SK-N-SH treated with all-trans-retinoic acid at 6 μM for 48 hours (cell line): ENCODE results near the gene SARS2.

Experiments
- ATAC-seq: fragments of 200-7000 bp; cut with Tn5 transposase; 3 replicates; pipeline ENCODE4 v1.9.1; 2020; ENCODE audit warnings: mild to moderate bottlenecking, moderate library complexity
- ARNTL ChIP-seq: fragments of 450-650 bp; formaldehyde crosslinking; IDR thresholded peaks from 2 replicates; pipeline ENCODE4 v1.5.0; 2020; ENCODE audit warnings: low read depth, mild to moderate bottlenecking, moderate library complexity, borderline replicate concordance
- BACH2 ChIP-seq: fragments of 250-450 bp; sonication (Bioruptor Pico); IDR thresholded peaks from 2 replicates; pipeline ENCODE4 v1.9.0; 2021; ENCODE audit warnings: mild to moderate bottlenecking, borderline replicate concordance
- CSDC2 ChIP-seq: fragments of 250-450 bp; sonication (Bioruptor Pico); IDR thresholded peaks from 2 replicates; pipeline ENCODE4 v1.5.0; 2020; ENCODE audit warnings: mild to moderate bottlenecking, moderate library complexity
- ESRRG ChIP-seq: fragments of 250-450 bp; sonication (Bioruptor Pico); IDR thresholded peaks from 2 replicates; pipeline ENCODE4 v1.6.1; 2021; ENCODE audit warnings: mild to moderate bottlenecking
- GLIS3 ChIP-seq: fragments of 250-450 bp; sonication (Bioruptor Pico); IDR thresholded peaks from 2 replicates; pipeline ENCODE4 v1.5.0; 2020; ENCODE audit warnings: mild to moderate bottlenecking, moderate library complexity
- ISL1 ChIP-seq: fragments of 250-450 bp; sonication (Bioruptor Pico); IDR thresholded peaks from 2 replicates; pipeline ENCODE4 v2.1.2; 2022; ENCODE audit warnings: mild to moderate bottlenecking, moderate library complexity
- OSR1 ChIP-seq: fragments of 250-450 bp; sonication (Bioruptor Pico); IDR thresholded peaks from 2 replicates; pipeline ENCODE4 v1.8.0; 2022; ENCODE audit warnings: moderate library complexity, mild to moderate bottlenecking, inconsistent platforms
- PPARA ChIP-seq: fragments of 250-450 bp; sonication (Bioruptor Pico); IDR thresholded peaks from 2 replicates; pipeline ENCODE4 v1.5.0; 2020; ENCODE audit warnings: mild to moderate bottlenecking, borderline replicate concordance
- RARB ChIP-seq: fragments of 250-450 bp; sonication (Bioruptor Pico); IDR thresholded peaks from 2 replicates; pipeline ENCODE4 v1.8.0; 2021; ENCODE audit warnings: mild to moderate bottlenecking, moderate library complexity
- SNAI2 ChIP-seq: fragments of 250-450 bp; sonication (Bioruptor Pico); IDR thresholded peaks from 2 replicates; pipeline ENCODE4 v1.5.0; 2020; ENCODE audit warnings: mild to moderate bottlenecking, moderate library complexity
- TCF4 ChIP-seq: fragments of 250-450 bp; sonication (Bioruptor Pico); IDR thresholded peaks from 2 replicates; pipeline ENCODE4 v1.8.0; 2021; ENCODE audit warnings: mild to moderate bottlenecking, moderate library complexity, borderline replicate concordance
- TOX ChIP-seq: fragments of 250-450 bp; sonication (Bioruptor Pico); IDR thresholded peaks from 2 replicates; pipeline ENCODE4 v1.8.0; 2021; ENCODE audit warnings: mild to moderate bottlenecking, moderate library complexity, borderline replicate concordance
- ZC3H10 ChIP-seq: fragments of 250-450 bp; sonication (Bioruptor Pico); IDR thresholded peaks from 2 replicates; pipeline ENCODE4 v1.5.1; 2021; ENCODE audit warnings: mild to moderate bottlenecking, moderate library complexity
- ZFP3 ChIP-seq: fragments of 250-450 bp; sonication (Bioruptor Pico); IDR thresholded peaks from 2 replicates; pipeline ENCODE4 v1.5.0; 2020; ENCODE audit warnings: mild to moderate bottlenecking, moderate library complexity
- ZNF565 ChIP-seq: fragments of 450-650 bp; formaldehyde crosslinking; conservative IDR thresholded peaks from 2 replicates; pipeline ENCODE4 v1.5.0; 2020; ENCODE audit warnings: low read depth, mild to moderate bottlenecking, moderate library complexity
- ZNF70 ChIP-seq: fragments of 450-650 bp; formaldehyde crosslinking; IDR thresholded peaks from 2 replicates; pipeline ENCODE4 v1.5.0; 2020; ENCODE audit warnings: mild to moderate bottlenecking, moderate library complexity
- ZNF8 ChIP-seq: fragments of 450-650 bp; formaldehyde crosslinking; IDR thresholded peaks from 2 replicates; pipeline ENCODE4 v1.5.0; 2020; ENCODE audit warnings: mild to moderate bottlenecking, moderate library complexity
- TF ChIP-seq, protein P1 (sequence below): fragments of 250-450 bp; sonication (Bioruptor Pico); IDR thresholded peaks from 2 replicates; pipeline ENCODE4 v1.5.0; 2020; ENCODE audit warnings: mild to moderate bottlenecking, moderate library complexity
- TF ChIP-seq, protein P2 (sequence below): fragments of 250-450 bp; sonication (Bioruptor Pico); IDR thresholded peaks from 2 replicates; pipeline ENCODE4 v1.5.1; 2021; ENCODE audit warnings: mild to moderate bottlenecking, moderate library complexity
- TF ChIP-seq, protein P3 (sequence below): fragments of 250-450 bp; sonication (Bioruptor Pico); IDR thresholded peaks from 2 replicates; pipeline ENCODE4 v1.8.0; 2021; ENCODE audit warnings: low read depth, mild to moderate bottlenecking, moderate library complexity, borderline replicate concordance
- TF ChIP-seq, protein P4 (sequence below): fragments of 250-450 bp; sonication (Bioruptor Pico); IDR thresholded peaks from 2 replicates; pipeline ENCODE4 v1.8.0; 2020; ENCODE audit warnings: mild to moderate bottlenecking, moderate library complexity, borderline replicate concordance

SARS2 gene

DNA sequence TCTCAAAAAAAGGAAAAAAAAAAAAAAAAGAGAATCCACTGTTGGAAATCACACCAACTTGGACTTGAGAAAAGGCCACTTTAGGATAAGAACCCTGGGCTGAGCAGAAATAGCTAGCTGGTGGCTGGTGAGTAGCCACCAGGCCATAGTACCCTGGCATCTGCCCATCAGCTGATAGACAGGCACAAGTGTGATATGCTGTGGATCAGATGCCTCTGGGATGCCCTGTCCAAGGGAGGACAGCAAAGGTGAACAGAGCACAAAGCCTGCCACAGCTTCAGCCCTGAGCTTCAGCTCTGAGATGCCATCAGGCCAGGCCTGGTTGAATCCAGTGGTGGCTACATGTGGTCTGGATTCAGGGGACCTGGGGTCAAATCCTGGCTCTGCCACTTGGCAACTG is 39.9 kb downstream of the SARS2 start:
- no peak for ATAC-seq
- TF ChIP-seq RARB (CRISPR knock-in tag) (no peak), CSDC2 (CRISPR knock-in tag) (no peak), ZFP3 (no peak), ISL1 (CRISPR knock-in tag) (no peak), OSR1 (CRISPR knock-in tag) (no peak)
- TF ChIP-seq, protein P1, sequence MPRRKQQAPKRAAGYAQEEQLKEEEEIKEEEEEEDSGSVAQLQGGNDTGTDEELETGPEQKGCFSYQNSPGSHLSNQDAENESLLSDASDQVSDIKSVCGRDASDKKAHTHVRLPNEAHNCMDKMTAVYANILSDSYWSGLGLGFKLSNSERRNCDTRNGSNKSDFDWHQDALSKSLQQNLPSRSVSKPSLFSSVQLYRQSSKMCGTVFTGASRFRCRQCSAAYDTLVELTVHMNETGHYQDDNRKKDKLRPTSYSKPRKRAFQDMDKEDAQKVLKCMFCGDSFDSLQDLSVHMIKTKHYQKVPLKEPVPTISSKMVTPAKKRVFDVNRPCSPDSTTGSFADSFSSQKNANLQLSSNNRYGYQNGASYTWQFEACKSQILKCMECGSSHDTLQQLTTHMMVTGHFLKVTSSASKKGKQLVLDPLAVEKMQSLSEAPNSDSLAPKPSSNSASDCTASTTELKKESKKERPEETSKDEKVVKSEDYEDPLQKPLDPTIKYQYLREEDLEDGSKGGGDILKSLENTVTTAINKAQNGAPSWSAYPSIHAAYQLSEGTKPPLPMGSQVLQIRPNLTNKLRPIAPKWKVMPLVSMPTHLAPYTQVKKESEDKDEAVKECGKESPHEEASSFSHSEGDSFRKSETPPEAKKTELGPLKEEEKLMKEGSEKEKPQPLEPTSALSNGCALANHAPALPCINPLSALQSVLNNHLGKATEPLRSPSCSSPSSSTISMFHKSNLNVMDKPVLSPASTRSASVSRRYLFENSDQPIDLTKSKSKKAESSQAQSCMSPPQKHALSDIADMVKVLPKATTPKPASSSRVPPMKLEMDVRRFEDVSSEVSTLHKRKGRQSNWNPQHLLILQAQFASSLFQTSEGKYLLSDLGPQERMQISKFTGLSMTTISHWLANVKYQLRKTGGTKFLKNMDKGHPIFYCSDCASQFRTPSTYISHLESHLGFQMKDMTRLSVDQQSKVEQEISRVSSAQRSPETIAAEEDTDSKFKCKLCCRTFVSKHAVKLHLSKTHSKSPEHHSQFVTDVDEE (CRISPR knock-in tag): no peak
- TF ChIP-seq, protein P2, sequence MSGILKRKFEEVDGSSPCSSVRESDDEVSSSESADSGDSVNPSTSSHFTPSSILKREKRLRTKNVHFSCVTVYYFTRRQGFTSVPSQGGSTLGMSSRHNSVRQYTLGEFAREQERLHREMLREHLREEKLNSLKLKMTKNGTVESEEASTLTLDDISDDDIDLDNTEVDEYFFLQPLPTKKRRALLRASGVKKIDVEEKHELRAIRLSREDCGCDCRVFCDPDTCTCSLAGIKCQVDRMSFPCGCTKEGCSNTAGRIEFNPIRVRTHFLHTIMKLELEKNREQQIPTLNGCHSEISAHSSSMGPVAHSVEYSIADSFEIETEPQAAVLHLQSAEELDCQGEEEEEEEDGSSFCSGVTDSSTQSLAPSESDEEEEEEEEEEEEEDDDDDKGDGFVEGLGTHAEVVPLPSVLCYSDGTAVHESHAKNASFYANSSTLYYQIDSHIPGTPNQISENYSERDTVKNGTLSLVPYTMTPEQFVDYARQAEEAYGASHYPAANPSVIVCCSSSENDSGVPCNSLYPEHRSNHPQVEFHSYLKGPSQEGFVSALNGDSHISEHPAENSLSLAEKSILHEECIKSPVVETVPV (CRISPR knock-in tag): no peak
- TF ChIP-seq, protein P3, sequence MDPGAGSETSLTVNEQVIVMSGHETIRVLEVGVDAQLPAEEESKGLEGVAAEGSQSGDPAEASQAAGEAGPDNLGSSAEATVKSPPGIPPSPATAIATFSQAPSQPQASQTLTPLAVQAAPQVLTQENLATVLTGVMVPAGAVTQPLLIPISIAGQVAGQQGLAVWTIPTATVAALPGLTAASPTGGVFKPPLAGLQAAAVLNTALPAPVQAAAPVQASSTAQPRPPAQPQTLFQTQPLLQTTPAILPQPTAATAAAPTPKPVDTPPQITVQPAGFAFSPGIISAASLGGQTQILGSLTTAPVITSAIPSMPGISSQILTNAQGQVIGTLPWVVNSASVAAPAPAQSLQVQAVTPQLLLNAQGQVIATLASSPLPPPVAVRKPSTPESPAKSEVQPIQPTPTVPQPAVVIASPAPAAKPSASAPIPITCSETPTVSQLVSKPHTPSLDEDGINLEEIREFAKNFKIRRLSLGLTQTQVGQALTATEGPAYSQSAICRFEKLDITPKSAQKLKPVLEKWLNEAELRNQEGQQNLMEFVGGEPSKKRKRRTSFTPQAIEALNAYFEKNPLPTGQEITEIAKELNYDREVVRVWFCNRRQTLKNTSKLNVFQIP: no peak

DNA sequence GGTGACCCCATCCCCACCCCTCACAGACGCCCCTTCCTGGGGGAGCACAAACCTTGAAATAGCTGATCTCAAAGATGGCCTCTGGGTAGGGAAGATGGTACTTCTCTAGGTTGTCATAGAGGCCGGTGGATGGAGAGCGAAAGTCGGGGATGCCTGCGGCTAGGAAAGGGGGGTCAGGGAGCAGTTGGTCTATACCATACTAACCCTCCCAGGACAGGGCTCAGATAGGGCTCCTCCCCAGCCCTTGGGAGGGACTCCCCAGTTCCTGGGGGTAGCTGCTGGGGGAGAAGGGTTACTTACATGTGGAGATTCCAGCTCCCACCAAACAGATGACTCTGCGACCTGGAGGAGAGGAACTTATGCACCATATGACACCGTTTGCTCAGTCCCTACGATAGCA is 40.8 kb downstream of the SARS2 start:
- ATAC-seq: no peak
- TF ChIP-seq ZNF70 (no peak), ZNF565 (CRISPR knock-in tag) (no peak), CSDC2 (CRISPR knock-in tag) (no peak), TOX (CRISPR knock-in tag) (no peak), ZNF8 (no peak), PPARA (CRISPR knock-in tag) (no peak), ARNTL (CRISPR knock-in tag) (no peak), BACH2 (CRISPR knock-in tag) (no peak), ESRRG (CRISPR knock-in tag) (no peak), OSR1 (CRISPR knock-in tag) (no peak), ZC3H10 (CRISPR knock-in tag) (no peak), TCF4 (no peak), ISL1 (CRISPR knock-in tag) (no peak), RARB (CRISPR knock-in tag) (no peak), SNAI2 (CRISPR knock-in tag) (no peak), GLIS3 (CRISPR knock-in tag) (no peak)
- TF ChIP-seq, protein P4, sequence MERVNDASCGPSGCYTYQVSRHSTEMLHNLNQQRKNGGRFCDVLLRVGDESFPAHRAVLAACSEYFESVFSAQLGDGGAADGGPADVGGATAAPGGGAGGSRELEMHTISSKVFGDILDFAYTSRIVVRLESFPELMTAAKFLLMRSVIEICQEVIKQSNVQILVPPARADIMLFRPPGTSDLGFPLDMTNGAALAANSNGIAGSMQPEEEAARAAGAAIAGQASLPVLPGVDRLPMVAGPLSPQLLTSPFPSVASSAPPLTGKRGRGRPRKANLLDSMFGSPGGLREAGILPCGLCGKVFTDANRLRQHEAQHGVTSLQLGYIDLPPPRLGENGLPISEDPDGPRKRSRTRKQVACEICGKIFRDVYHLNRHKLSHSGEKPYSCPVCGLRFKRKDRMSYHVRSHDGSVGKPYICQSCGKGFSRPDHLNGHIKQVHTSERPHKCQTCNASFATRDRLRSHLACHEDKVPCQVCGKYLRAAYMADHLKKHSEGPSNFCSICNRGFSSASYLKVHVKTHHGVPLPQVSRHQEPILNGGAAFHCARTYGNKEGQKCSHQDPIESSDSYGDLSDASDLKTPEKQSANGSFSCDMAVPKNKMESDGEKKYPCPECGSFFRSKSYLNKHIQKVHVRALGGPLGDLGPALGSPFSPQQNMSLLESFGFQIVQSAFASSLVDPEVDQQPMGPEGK (CRISPR knock-in tag): no peak
- TF ChIP-seq, protein P1 (CRISPR knock-in tag): no peak
- TF ChIP-seq, protein P2 (CRISPR knock-in tag): no peak
- TF ChIP-seq, all 23 proteins: peak for 0
